Coronary artery (tissue), 2 donors: Measurements from ENCODE around the gene TRIOBP.

Experiments used
- DNase-seq: peaks from one replicate; pipeline ENCODE4 v3.0.0-alpha.2; 2017; ENCODE audit warnings: low spot score
- H3K27ac ChIP-seq, 2 donors: fragments of 200-600 bp; sonication (generic); one replicate each; pipeline ENCODE4 v1.5.1; 2016 to 2019
- H3K4me3 ChIP-seq: fragments of 200-600 bp; sonication (generic); 2 replicates; pipeline ENCODE4 v1.5.1; 2016; ENCODE audit warnings: mild to moderate bottlenecking, moderate library complexity
- TF ChIP-seq, protein P1 (sequence below): fragments of 200-600 bp; sonication (generic); IDR thresholded peaks from one replicate; pipeline ENCODE4 v1.5.1; 2019; ENCODE audit warnings: antibody characterized with exemption

Gene TRIOBP

DNA sequence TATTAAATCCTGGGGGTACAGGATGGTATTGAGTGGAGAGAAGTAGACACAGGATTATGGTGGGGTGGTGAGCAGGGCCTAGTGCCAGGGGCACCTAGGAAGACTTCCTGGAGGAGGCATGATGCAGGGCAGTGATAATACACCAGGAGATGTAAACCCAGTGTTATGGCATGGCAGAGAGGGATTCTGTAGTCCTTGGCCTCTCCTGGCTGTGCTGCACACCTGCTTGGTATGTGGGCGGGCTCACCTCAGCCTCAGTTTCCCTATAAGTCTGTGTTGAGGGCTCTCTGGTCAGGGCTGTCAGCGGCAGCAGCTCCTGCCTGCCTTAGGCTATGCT lies 36.2 kb upstream of the TRIOBP start:
- Histone ChIP-seq H3K27ac (peak overlapping the region in 1 of 2 donors; percentile 75), H3K4me3 (no peak overlapping the region)
- TF ChIP-seq, protein P1, sequence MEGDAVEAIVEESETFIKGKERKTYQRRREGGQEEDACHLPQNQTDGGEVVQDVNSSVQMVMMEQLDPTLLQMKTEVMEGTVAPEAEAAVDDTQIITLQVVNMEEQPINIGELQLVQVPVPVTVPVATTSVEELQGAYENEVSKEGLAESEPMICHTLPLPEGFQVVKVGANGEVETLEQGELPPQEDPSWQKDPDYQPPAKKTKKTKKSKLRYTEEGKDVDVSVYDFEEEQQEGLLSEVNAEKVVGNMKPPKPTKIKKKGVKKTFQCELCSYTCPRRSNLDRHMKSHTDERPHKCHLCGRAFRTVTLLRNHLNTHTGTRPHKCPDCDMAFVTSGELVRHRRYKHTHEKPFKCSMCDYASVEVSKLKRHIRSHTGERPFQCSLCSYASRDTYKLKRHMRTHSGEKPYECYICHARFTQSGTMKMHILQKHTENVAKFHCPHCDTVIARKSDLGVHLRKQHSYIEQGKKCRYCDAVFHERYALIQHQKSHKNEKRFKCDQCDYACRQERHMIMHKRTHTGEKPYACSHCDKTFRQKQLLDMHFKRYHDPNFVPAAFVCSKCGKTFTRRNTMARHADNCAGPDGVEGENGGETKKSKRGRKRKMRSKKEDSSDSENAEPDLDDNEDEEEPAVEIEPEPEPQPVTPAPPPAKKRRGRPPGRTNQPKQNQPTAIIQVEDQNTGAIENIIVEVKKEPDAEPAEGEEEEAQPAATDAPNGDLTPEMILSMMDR = no peak
- no peak for DNase-seq

DNA sequence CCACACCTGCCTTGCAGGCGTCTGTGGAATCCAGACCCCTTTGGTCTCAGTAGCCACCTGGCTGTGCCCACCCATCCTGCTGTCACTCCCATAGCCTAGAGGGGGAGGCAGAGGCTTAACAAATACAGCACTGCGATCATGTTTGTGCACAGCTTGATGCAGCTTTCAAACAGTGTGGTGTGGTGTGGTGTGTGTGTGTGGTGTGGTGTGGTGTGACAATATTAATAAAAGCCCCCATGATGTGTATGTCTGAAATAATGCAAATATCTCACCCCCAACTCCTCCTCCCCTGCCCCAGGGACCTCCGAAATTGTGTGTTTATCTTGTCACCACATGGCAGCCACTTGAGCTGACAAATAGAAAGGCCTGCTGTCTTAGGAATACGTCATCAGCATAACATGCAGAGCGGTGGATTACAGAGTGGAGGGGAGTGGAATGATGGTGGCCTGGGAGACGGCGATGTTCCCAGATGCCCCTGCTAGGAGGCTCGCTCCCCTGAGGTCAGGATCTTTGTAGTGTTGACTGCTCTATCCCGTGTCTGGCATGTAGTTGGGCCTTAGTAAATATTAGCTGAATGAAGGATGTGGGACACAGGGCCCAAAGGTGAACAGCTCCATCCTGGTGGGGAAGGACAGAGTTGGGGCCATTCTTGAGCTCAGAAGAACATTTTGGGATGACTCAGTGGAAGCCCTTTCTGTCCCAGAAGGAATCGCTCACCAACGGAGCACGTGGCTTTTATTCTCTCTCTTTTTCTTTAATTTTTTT lies 35.5 kb upstream of the TRIOBP start:
- no peak for DNase-seq
- TF ChIP-seq, protein P1 = no peak

DNA sequence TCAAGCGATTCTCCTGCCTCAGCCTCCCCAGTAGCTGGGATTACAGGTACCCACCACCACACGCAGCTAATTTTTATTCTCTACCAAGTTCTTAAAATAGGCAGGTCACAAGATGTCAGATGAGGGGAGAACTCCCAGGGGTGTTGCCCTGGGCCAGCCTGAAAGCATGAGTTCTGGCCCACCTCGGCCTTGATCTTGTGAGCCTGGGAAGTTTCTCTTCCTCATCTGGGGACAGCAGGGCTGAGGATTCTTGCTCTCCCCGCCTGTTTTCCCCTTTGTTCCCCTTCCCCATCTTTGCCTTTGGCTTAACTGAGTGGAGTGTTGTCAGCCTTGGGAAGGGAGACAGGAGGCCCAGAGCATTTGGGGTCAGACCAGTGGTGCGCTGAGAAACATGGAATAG lies 34.8 kb upstream of the TRIOBP start:
- TF ChIP-seq, protein P1 = no peak
- Histone ChIP-seq H3K4me3 (no peak overlapping the region), H3K27ac (peak overlapping the region in 1 of 2 donors; percentile 49)
- no peak for DNase-seq

More for the DNA sequence above, 35.5 kb upstream of the TRIOBP start:
- Histone ChIP-seq H3K27ac (peak overlapping the region in 1 of 2 donors; percentile 75), H3K4me3 (peak overlapping the region; percentile 1)

DNA sequence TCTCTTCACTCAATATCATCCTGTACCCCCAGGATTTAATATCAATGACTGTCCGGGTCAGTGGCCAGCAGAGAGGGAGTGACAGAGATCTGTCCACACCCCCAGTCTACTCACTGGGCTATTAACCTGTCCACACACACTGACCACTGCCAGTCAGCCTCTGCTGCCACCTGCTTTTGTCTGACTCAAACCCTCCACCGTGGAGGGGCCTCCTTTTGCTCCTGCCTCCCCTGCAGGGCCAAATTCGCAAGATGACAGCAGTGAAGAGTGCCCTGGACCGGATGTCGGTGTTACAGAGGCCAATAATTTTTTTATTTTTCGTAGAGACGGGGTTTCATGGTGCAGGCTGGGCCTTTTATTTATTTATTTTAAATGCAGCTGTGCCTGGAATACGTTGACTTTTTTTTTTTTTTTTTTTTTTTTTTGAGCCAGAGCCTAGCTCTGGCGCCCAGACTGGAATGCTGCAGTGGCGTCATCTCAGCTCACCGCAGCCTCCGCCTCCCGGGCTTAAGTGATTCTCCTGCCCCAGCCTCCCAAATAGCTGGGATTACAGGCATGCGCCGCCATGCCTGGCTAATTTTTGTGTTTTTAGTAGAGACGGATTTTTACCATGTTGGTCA lies 33.2 kb upstream of the TRIOBP start:
- no peak overlapping the region for H3K4me3 ChIP-seq
- TF ChIP-seq, protein P1 = no peak
- H3K27ac ChIP-seq = peak overlapping the region in 1 of 2 donors; percentile 32
- DNase-seq = no peak

DNA sequence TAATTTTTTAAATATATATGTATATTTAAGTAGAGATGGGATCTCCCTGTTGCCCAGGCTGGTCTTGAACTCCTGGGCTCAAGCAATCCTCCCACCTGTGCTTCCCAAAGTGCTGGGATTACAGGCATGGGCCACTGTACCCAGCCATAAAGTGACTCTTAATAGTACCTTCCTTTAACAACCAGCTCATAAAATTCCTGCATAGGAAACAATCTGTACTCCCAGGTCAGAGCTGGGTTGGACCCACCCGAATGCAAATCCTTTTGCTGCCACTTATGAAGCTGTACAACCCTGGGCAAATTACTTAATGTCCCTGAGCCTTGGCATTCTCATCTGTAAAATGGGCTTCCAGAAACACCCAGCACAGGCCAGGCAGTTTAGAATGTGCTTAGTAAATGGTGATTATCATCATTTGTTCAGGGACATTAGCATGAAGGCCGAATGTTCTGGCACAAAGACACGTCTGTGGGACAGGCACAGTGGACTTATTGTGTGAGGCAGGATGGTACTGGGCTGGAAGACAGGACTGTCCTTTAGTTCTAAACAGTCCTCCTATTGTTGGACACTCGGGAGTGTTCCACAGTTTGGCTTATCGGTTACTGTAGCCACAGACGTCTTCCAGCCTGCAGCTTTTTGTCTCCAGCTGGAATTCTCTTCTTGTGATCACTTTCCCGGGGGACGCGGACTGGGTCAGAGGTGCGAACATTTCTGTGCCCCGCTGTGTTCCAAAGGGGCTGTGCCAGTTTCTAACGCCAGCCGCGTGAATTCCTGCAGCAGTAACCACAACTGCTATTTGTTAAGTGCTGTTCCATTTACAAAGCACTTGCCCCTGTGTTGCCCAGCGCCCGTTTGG lies 32.4 kb upstream of the TRIOBP start:
- TF ChIP-seq, protein P1 = no peak
- no peak overlapping the region for H3K4me3 ChIP-seq
- peak overlapping the region in 1 of 2 donors; percentile 37 for H3K27ac ChIP-seq
- no peak for DNase-seq

DNA sequence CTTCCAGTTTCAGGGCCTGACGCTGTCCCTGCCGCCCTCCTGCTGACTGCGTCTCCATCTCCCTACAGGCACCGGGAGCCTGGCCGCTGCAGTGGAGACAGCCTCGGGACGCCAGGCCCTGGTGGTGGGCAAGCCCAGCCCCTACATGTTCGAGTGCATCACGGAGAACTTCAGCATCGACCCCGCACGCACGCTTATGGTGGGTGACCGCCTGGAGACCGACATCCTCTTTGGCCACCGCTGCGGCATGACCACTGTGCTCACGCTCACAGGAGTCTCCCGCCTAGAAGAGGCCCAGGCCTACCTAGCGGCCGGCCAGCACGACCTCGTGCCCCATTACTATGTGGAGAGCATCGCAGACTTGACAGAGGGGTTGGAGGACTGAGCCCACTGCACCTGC lies 31.4 kb upstream of the TRIOBP start:
- H3K4me3 ChIP-seq = no peak overlapping the region
- TF ChIP-seq, protein P1 = no peak
- H3K27ac ChIP-seq = no peak overlapping the region
- DNase-seq = no peak
